Endodermal cell (in vitro differentiated cells): ENCODE measurements around the gene ZNF584. TPM values are rescaled to one million over a fixed set of nuclear protein-coding genes. Genes with fewer than 3 reads are reported as not detected.
A peak's percentile ranks its signal among the peaks of the same experiment; 100 is the strongest.

Experiments used
- DNase-seq: peaks from one replicate; pipeline ENCODE4 v3.0.0-alpha.2; 2017
- H3K27ac ChIP-seq: 2 replicates; pipeline ENCODE4 v1.5.1; 2013; ENCODE audit warnings: mild to moderate bottlenecking, low read depth, low read length, moderate library complexity
- H3K27me3 ChIP-seq: 2 replicates; pipeline ENCODE4 v1.6.1; 2013; ENCODE audit warnings: mild to moderate bottlenecking, low read length, moderate library complexity; ENCODE audit not compliant: insufficient read depth, control insufficient read depth, poor library complexity, severe bottlenecking
- H3K36me3 ChIP-seq: 2 replicates; pipeline ENCODE4 v1.7.0; 2013; ENCODE audit warnings: mild to moderate bottlenecking, low read length, moderate library complexity; ENCODE audit not compliant: control insufficient read depth, insufficient read depth
- H3K4me1 ChIP-seq: one replicate; pipeline ENCODE4 v1.7.0; 2013; ENCODE audit warnings: low read length; ENCODE audit not compliant: control insufficient read depth, insufficient read depth
- H3K4me3 ChIP-seq: 2 replicates; pipeline ENCODE4 v1.5.1; 2013; ENCODE audit warnings: mild to moderate bottlenecking, low read length, moderate library complexity
- H3K9ac ChIP-seq: 2 replicates; pipeline ENCODE4 v1.6.1; 2013; ENCODE audit warnings: mild to moderate bottlenecking, low read length, moderate library complexity; ENCODE audit not compliant: poor library complexity, severe bottlenecking; ENCODE audit errors: extremely low read depth
- H3K9me3 ChIP-seq: 2 replicates; pipeline ENCODE4 v1.6.1; 2013; ENCODE audit warnings: mild to moderate bottlenecking, low read length, moderate library complexity; ENCODE audit not compliant: control insufficient read depth
- H3K27ac Mint-ChIP-seq: 2 replicates; pipeline ENCODE4 v1.8.0; 2020; ENCODE audit warnings: mixed read lengths
- H3K27me3 Mint-ChIP-seq: 2 replicates; pipeline ENCODE4 v1.8.0; 2021; ENCODE audit warnings: mild to moderate bottlenecking, mixed read lengths; ENCODE audit not compliant: insufficient read depth
- H3K36me3 Mint-ChIP-seq: 2 replicates; pipeline ENCODE4 v1.8.0; 2020; ENCODE audit warnings: low read depth, mixed read lengths
- H3K4me1 Mint-ChIP-seq: 2 replicates; pipeline ENCODE4 v1.8.0; 2020; ENCODE audit warnings: mixed read lengths
- H3K4me3 Mint-ChIP-seq: 2 replicates; pipeline ENCODE4 v1.8.0; 2020; ENCODE audit warnings: mild to moderate bottlenecking, moderate library complexity, mixed read lengths
- H3K9me3 Mint-ChIP-seq: 2 replicates; pipeline ENCODE4 v1.8.0; 2020; ENCODE audit warnings: mild to moderate bottlenecking, mixed read lengths
- WGBS, 2 experiments: methylation state at CpG; one replicate each; pipeline versions ENCODE4 v1.1.5 to v1.1.7; 2013; ENCODE audit warnings: missing lambda C conversion rate in 2 of 2, mixed read lengths in 1 of 2; ENCODE audit not compliant: insufficient coverage in 1 of 2, insufficient read length in 1 of 2; 5-methylcytosine and 5-hydroxymethylcytosine counted together
- total RNA-seq, 2 donors: library from RNA; stranded (reverse); fragmentation: NEBNext Ultra II Directional in 1 of 2; extraction: Animal tissue kit (Norgen Biotek cat#: 25700) in 1 of 2; gene quantifications; 2 replicates in 1 of 2; 3 replicates in 1 of 2; pipeline ENCODE4 v1.2.1, GENCODE V29; 2021
- TF ChIP-seq, protein P1 (sequence below): fragments of 200-600 bp; sonication (generic); conservative IDR thresholded peaks from 2 replicates; pipeline ENCODE4 v1.5.0; 2021; ENCODE audit warnings: antibody characterized with exemption, mild to moderate bottlenecking

The ZNF584 gene
- total RNA-seq, 2 donors from 2014 or later, result 10.3 to 14.8 TPM

DNA sequence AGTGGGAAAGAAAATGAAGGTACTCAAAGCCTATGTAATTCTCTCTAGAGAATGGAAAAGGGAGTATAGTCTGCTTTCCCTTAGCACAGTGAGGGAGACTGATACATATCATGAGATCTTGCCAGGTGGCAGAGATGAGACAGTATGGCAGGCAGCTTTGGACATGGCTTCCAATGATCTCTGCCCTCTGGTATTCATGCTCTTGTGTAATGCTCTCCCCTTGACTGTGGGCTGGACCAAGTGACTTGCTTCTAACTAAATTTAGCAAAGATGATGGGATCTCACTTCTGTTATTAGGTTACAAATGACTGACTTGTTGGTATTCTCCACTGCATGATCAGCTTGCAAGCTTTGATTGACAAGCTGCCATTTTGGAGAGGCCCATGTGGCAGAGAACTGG is 21.3 kb downstream of the ZNF584 start:
- no peak overlapping the region for H3K4me3 Mint-ChIP-seq

DNA sequence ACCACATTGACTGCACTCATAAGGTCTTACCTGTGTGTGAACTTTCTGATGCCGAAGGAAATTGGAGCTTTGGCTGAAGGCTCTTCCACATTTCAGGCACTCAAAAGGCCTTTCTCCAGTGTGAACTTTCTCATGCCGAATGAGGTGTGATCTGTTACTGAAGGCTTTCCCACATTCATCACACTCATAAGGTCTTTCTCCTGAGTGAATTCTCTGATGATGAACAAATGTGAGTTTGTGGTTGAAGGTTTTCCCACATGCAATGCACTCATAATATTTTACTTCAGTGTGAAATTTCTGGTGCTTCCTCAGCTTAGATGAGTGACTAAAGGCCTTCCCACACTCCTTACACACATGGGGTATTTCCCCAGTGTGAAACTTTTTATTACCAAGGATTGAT is 25.8 kb downstream of the ZNF584 start:
- H3K27me3 Mint-ChIP-seq, result peaks cover 18% of the 10 kb centered on the region
- DNase-seq, result no peak
- H3K4me3 Mint-ChIP-seq, result no peak overlapping the region
- Histone ChIP-seq H3K9ac (no peak overlapping the region), H3K4me3 (peak overlapping the region; percentile 66), H3K36me3 (peaks cover 52% of the 10 kb centered on the region), H3K27me3 (no peaks in the 10 kb centered on the region), H3K9me3 (peaks cover 99% of the 10 kb centered on the region), H3K27ac (no peak overlapping the region), H3K4me1 (no peaks in the 10 kb centered on the region)
- 98 to 100% methylated on average over 1 to 2 of the region's 2 CpGs for WGBS, 2 experiments
- TF ChIP-seq, protein P1, sequence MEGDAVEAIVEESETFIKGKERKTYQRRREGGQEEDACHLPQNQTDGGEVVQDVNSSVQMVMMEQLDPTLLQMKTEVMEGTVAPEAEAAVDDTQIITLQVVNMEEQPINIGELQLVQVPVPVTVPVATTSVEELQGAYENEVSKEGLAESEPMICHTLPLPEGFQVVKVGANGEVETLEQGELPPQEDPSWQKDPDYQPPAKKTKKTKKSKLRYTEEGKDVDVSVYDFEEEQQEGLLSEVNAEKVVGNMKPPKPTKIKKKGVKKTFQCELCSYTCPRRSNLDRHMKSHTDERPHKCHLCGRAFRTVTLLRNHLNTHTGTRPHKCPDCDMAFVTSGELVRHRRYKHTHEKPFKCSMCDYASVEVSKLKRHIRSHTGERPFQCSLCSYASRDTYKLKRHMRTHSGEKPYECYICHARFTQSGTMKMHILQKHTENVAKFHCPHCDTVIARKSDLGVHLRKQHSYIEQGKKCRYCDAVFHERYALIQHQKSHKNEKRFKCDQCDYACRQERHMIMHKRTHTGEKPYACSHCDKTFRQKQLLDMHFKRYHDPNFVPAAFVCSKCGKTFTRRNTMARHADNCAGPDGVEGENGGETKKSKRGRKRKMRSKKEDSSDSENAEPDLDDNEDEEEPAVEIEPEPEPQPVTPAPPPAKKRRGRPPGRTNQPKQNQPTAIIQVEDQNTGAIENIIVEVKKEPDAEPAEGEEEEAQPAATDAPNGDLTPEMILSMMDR, result no peak
- no peaks in the 10 kb centered on the region for H3K4me1 Mint-ChIP-seq
- H3K27ac Mint-ChIP-seq, result no peak overlapping the region
- peaks cover 72% of the 10 kb centered on the region for H3K36me3 Mint-ChIP-seq
- H3K9me3 Mint-ChIP-seq, result peaks cover 95% of the 10 kb centered on the region

More for the DNA sequence above, 21.3 kb downstream of the ZNF584 start:
- TF ChIP-seq, protein P1, result no peak
- Histone ChIP-seq H3K4me1 (no peaks in the 10 kb centered on the region), H3K9ac (no peak overlapping the region), H3K27ac (no peak overlapping the region), H3K36me3 (peaks cover 29% of the 10 kb centered on the region), H3K9me3 (peaks cover 66% of the 10 kb centered on the region), H3K4me3 (peak overlapping the region; percentile 22), H3K27me3 (no peaks in the 10 kb centered on the region)
- peaks cover 73% of the 10 kb centered on the region for H3K9me3 Mint-ChIP-seq
- no peak overlapping the region for H3K27ac Mint-ChIP-seq
- H3K36me3 Mint-ChIP-seq, result peaks cover 37% of the 10 kb centered on the region
- no peaks in the 10 kb centered on the region for H3K4me1 Mint-ChIP-seq
- DNase-seq, result no peak
- H3K27me3 Mint-ChIP-seq, result peaks cover 18% of the 10 kb centered on the region

DNA sequence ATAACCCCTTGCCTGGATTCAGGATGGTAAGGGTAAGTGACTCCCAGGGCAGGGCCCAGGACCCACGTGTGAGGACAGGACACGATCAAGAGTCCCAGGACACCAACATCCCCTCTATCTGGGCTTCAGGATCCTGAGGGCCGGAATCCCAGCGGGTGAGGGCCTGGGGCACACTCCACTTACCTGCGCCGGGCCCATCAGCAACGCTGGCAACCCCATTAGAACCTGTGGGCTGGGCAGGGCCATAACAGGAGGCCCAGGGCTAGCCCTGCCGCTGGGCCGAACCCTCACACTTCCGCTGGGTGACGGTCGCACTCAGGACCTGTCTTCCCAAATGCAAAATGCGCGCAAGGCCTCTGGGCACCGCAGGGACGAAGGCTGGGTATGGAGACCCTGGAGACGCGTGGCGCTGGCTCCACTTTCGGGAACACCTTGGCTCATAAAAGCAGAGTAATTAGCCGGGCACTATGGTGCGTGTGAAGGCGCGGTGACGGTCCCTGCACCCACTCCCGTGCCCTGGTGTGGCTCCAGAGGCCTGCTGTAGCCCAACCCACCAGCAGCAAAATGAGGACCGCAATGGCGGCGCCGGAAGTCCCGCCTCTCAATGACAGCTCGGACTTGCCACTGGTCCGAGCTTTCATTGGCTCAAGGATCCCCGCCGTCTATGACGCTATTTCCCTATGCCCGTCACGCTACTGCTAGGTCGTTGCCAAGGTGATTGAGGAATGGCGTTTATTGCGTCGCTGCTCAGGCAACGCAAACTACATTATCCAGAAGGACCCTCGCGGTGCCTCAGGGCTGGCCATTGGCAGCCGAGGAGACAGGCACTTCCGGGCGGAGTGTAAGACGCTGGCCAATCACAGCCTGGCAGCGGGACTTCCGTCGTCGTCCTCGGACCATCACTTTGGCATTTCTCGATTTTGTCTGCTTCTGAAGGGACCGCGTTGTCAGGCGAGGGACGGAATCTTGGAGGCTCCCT is 31.4 kb downstream of the ZNF584 start, which contains the start of gene ZNF132:
Gene ZNF132 (minus strand): TSS at position 578 of the 979 bp plus-strand sequence. CDS start 332 bp downstream, at position 246.
- WGBS, 2 experiments, result 16 to 26% methylated on average over 32 to 59 of the region's 59 CpGs
- H3K27me3 ChIP-seq, result peaks cover 27% of the 10 kb centered on the region
- Mint-ChIP-seq H3K27me3 (peaks cover 58% of the 10 kb centered on the region), H3K27ac (peak within 1 kb of the TSS; percentile 44), H3K4me1 (no peaks in the 10 kb centered on the region), H3K9me3 (peaks cover 79% of the 10 kb centered on the region), H3K36me3 (peaks cover 37% of the 10 kb centered on the region), H3K4me3 (peak within 1 kb of the TSS; percentile 59)
- peak within 1 kb of the TSS; percentile 88 for H3K4me3 ChIP-seq
- H3K27ac ChIP-seq, result no peak within 1 kb of the TSS
- peak; percentile 67 for DNase-seq
- H3K9ac ChIP-seq, result peak within 1 kb of the TSS; percentile 50
- TF ChIP-seq, protein P1, result no peak
- no peaks in the 10 kb centered on the region for H3K4me1 ChIP-seq
- H3K9me3 ChIP-seq, result peaks cover 58% of the 10 kb centered on the region
- peaks cover 22% of the 10 kb centered on the region for H3K36me3 ChIP-seq
